ENCODE results near the gene LGR6.
"Not testable (repeated sequence)": the region's sequence is repeated elsewhere in the genome, so short reads cannot be mapped to it uniquely, and the experiment has no call there.

Gene LGR6

GRCh38 chr1:202254454-202255252, 61.1 kb downstream of the LGR6 start:
- Histone ChIP-seq H3K79me2 (ENCODE audit: low read length) (no peaks in the 10 kb centered on the region), H4K20me1 (ENCODE audit: insufficient read depth, low read length) (no peaks in the 10 kb centered on the region), H3K9ac (ENCODE audit: low read length) (no peak overlapping the region), H3K27me3 (replicated peaks; ENCODE audit: insufficient read depth, low read length) (peaks cover 11% of the 10 kb centered on the region; the same call in 1 of the 2 replicates), H2AFZ (ENCODE audit: low read length) (no peak overlapping the region), H3F3A (ENCODE audit: insufficient read depth, low read length) (no peaks in the 10 kb centered on the region), H3K27ac (ENCODE audit: low read length) (no peak overlapping the region), H3K9me2 (replicated peaks; ENCODE audit: insufficient read depth, low read length) (no peaks in the 10 kb centered on the region), H3K4me1 (ENCODE audit: low read length) (0 out of 2 replicates have a peak, but pooled peaks cover 4% of the 10 kb centered on the region), H3K36me3 (replicated peaks; ENCODE audit: insufficient read depth, low read length) (no peaks in the 10 kb centered on the region), H3K9me3 (replicated peaks; ENCODE audit: insufficient read depth, low read length) (no peaks in the 10 kb centered on the region), H3K4me2 (ENCODE audit: low read depth, low read length) (no peak overlapping the region), H3K4me3 (ENCODE audit: low read length) (no peak overlapping the region)
- TF ChIP-seq EZH2 (optimal IDR thresholded peaks at IDR 0.05; ENCODE audit: low read depth, low read length): no peak
- no peak for TF ChIP-seq EZH2phosphoT487 (IDR thresholded peaks at IDR 0.05; ENCODE audit: low read length)
- no peak for TF ChIP-seq CTCF (IDR thresholded peaks at IDR 0.05; ENCODE audit: low read length)
- no peak for DNase-seq

- Histone ChIP-seq H3K79me2 (ENCODE audit: low read length) (no peaks in the 10 kb centered on the region), H3K4me3 (ENCODE audit: low read length) (no peak overlapping the region), H3K9me3 (replicated peaks; ENCODE audit: insufficient read depth, low read length) (no peaks in the 10 kb centered on the region), H3K4me1 (ENCODE audit: low read length) (0 out of 2 replicates have a peak, but pooled peaks cover 4% of the 10 kb centered on the region), H3F3A (ENCODE audit: insufficient read depth, low read length) (no peaks in the 10 kb centered on the region), H3K9me2 (replicated peaks; ENCODE audit: insufficient read depth, low read length) (no peaks in the 10 kb centered on the region), H3K9ac (ENCODE audit: low read length) (no peak overlapping the region), H3K27ac (ENCODE audit: low read length) (no peak overlapping the region), H2AFZ (ENCODE audit: low read length) (no peak overlapping the region), H3K36me3 (replicated peaks; ENCODE audit: insufficient read depth, low read length) (no peaks in the 10 kb centered on the region), H3K4me2 (ENCODE audit: low read depth, low read length) (no peak overlapping the region), H3K27me3 (replicated peaks; ENCODE audit: insufficient read depth, low read length) (peaks cover 11% of the 10 kb centered on the region; the same call in 1 of the 2 replicates), H4K20me1 (ENCODE audit: insufficient read depth, low read length) (no peaks in the 10 kb centered on the region)
- DNase-seq: no peak
- TF ChIP-seq EZH2phosphoT487 (IDR thresholded peaks at IDR 0.05; ENCODE audit: low read length) (no peak), CTCF (IDR thresholded peaks at IDR 0.05; ENCODE audit: low read length) (no peak), EZH2 (optimal IDR thresholded peaks at IDR 0.05; ENCODE audit: low read depth, low read length) (no peak)
These were observed 61.7 kb downstream of the LGR6 start for GRCh38 chr1:202255343-202255742.

- no peak overlapping the region for H3K4me3 ChIP-seq (ENCODE audit: low read length)
- no peak overlapping the region for H2AFZ ChIP-seq (ENCODE audit: low read length)
- H4K20me1 ChIP-seq (ENCODE audit: insufficient read depth, low read length): no peaks in the 10 kb centered on the region
- TF ChIP-seq CTCF (IDR thresholded peaks at IDR 0.05; ENCODE audit: low read length): no peak
- TF ChIP-seq EZH2 (optimal IDR thresholded peaks at IDR 0.05; ENCODE audit: low read depth, low read length): no peak
- TF ChIP-seq EZH2phosphoT487 (IDR thresholded peaks at IDR 0.05; ENCODE audit: low read length): no peak
- no peak overlapping the region for H3K9ac ChIP-seq (ENCODE audit: low read length)
- no peaks in the 10 kb centered on the region for H3K4me1 ChIP-seq (ENCODE audit: low read length)
- no peak for DNase-seq
- no peaks in the 10 kb centered on the region for H3K9me3 ChIP-seq (replicated peaks; ENCODE audit: insufficient read depth, low read length)
- no peaks in the 10 kb centered on the region for H3K36me3 ChIP-seq (replicated peaks; ENCODE audit: insufficient read depth, low read length)
- no peak overlapping the region for H3K4me2 ChIP-seq (ENCODE audit: low read depth, low read length)
- peaks cover 12% of the 10 kb centered on the region for H3K27me3 ChIP-seq (replicated peaks; ENCODE audit: insufficient read depth, low read length)
- no peaks in the 10 kb centered on the region for H3K9me2 ChIP-seq (replicated peaks; ENCODE audit: insufficient read depth, low read length)
- H3F3A ChIP-seq (ENCODE audit: insufficient read depth, low read length): no peaks in the 10 kb centered on the region
- no peaks in the 10 kb centered on the region for H3K79me2 ChIP-seq (ENCODE audit: low read length)
- H3K27ac ChIP-seq (ENCODE audit: low read length): no peak overlapping the region
These were observed 66.1 kb downstream of the LGR6 start for GRCh38 chr1:202259705-202260104.

GRCh38 chr1:202261209-202261958, 67.8 kb downstream of the LGR6 start:
- not testable (repeated sequence) for H3K36me3 ChIP-seq (replicated peaks; ENCODE audit: insufficient read depth, low read length); H3K79me2 ChIP-seq (ENCODE audit: low read length); H3K27ac ChIP-seq (ENCODE audit: low read length); H3F3A ChIP-seq (ENCODE audit: insufficient read depth, low read length); H3K4me1 ChIP-seq (ENCODE audit: low read length); H3K9me2 ChIP-seq (replicated peaks; ENCODE audit: insufficient read depth, low read length); H2AFZ ChIP-seq (ENCODE audit: low read length); H4K20me1 ChIP-seq (ENCODE audit: insufficient read depth, low read length); H3K4me2 ChIP-seq (ENCODE audit: low read depth, low read length); H3K9ac ChIP-seq (ENCODE audit: low read length); H3K9me3 ChIP-seq (replicated peaks; ENCODE audit: insufficient read depth, low read length); H3K4me3 ChIP-seq (ENCODE audit: low read length); DNase-seq
- H3K27me3 ChIP-seq (replicated peaks; ENCODE audit: insufficient read depth, low read length): peaks cover 27% of the 10 kb centered on the region

Measured in MM.1S (cell line).